Neural cell (in vitro differentiated cells): ENCODE data around the gene COLQ.

Experiments
- CTCF ChIP-seq: fragments of 450-650 bp; IDR thresholded peaks from 2 replicates; pipeline ENCODE4 v1.5.1; 2014; ENCODE audit warnings: antibody characterized with exemption, mild to moderate bottlenecking, moderate library complexity; ENCODE audit not compliant: poor library complexity, severe bottlenecking
- EP300 ChIP-seq: fragments of 450-650 bp; conservative IDR thresholded peaks from 2 replicates; pipeline ENCODE4 v1.6.1; 2014; ENCODE audit warnings: antibody characterized with exemption, mild to moderate bottlenecking, moderate library complexity; ENCODE audit not compliant: poor library complexity, severe bottlenecking
- EZH2 ChIP-seq: fragments of 200-600, 300-800 bp; shearing (Covaris generic), sonication (generic); IDR thresholded peaks from 2 replicates; pipeline ENCODE4 v1.6.1; 2014; ENCODE audit warnings: antibody characterized with exemption, low read length, borderline replicate concordance, mild to moderate bottlenecking; ENCODE audit not compliant: insufficient read depth, poor library complexity, severe bottlenecking
- POLR2AphosphoS5 ChIP-seq: IDR thresholded peaks from 2 replicates; pipeline ENCODE4 v1.6.1; 2012
- RAD21 ChIP-seq: fragments of 450-650 bp; conservative IDR thresholded peaks from 2 replicates; pipeline ENCODE4 v1.6.1; 2014; ENCODE audit warnings: antibody characterized with exemption, mild to moderate bottlenecking, moderate library complexity
- SMC3 ChIP-seq: fragments of 450-650 bp; conservative IDR thresholded peaks from 2 replicates; pipeline ENCODE4 v1.6.1; 2014; ENCODE audit warnings: antibody characterized with exemption, mild to moderate bottlenecking, moderate library complexity; ENCODE audit not compliant: poor library complexity
- TAF1 ChIP-seq: IDR thresholded peaks from 2 replicates; pipeline ENCODE4 v1.6.1; 2012; ENCODE audit warnings: low read depth

- TF ChIP-seq CTCF (no peak), EP300 (no peak), EZH2 (no peak), SMC3 (no peak), RAD21 (no peak), POLR2AphosphoS5 (no peak), TAF1 (no peak)
These were observed 90.9 kb downstream of the COLQ start for GRCh38 chr3:15430624-15431023.
